Lung (tissue), 12 donors: ENCODE results near the gene LRRC8A. TPM values are rescaled to one million over a fixed set of nuclear protein-coding genes. Genes with fewer than 3 reads are reported as not detected.
"Not testable (repeated sequence)": the region's sequence is repeated elsewhere in the genome, so short reads cannot be mapped to it uniquely, and the experiment has no call there.

Source experiments
- ATAC-seq: fragments of 200-7000 bp; cut with Tn5 transposase; one replicate; pipeline ENCODE4 v1.9.1; 2020; ENCODE audit warnings: moderate number of reproducible peaks; ENCODE audit not compliant: insufficient read depth, low FRiP score
- DNase-seq, 3 donors: peaks; one replicate each; pipeline ENCODE4 v3.0.0-alpha.2; 2013 to 2017
- H3K27ac ChIP-seq, 2 donors: one replicate each; pipeline ENCODE4 v1.5.1; 2013; ENCODE audit warnings: mild to moderate bottlenecking in 2 of 2, moderate library complexity in 2 of 2, control low read depth in 1 of 2, inconsistent platforms in 1 of 2, low read depth in 1 of 2, low read length in 1 of 2
- H3K27me3 ChIP-seq, 3 donors: one replicate each; pipeline ENCODE4 v1.5.1; 2013; ENCODE audit warnings: low read length in 2 of 3; ENCODE audit not compliant: control insufficient read depth in 3 of 3, insufficient read depth in 3 of 3
- H3K36me3 ChIP-seq, 4 donors: one replicate each; pipeline ENCODE4 v1.5.1; 2013; ENCODE audit warnings: low read length in 4 of 4, mild to moderate bottlenecking in 1 of 4, moderate library complexity in 1 of 4; ENCODE audit not compliant: control insufficient read depth in 4 of 4, insufficient read depth in 4 of 4
- H3K4me1 ChIP-seq, 5 donors: one replicate each; pipeline ENCODE4 v1.5.1; 2013; ENCODE audit warnings: low read length in 5 of 5, mild to moderate bottlenecking in 2 of 5, moderate library complexity in 1 of 5; ENCODE audit not compliant: control insufficient read depth in 5 of 5, insufficient read depth in 5 of 5
- H3K4me3 ChIP-seq: one replicate; pipeline ENCODE4 v1.5.1; 2013; ENCODE audit warnings: mild to moderate bottlenecking, control low read depth, moderate library complexity
- H3K9ac ChIP-seq, 2 donors: one replicate each; pipeline ENCODE4 v1.5.1; 2013; ENCODE audit warnings: low read length in 2 of 2, control low read depth in 1 of 2; ENCODE audit not compliant: insufficient read depth in 1 of 2
- H3K9me3 ChIP-seq, 4 donors: one replicate each; pipeline ENCODE4 v1.5.1; 2013; ENCODE audit warnings: low read length in 3 of 4, mild to moderate bottlenecking in 1 of 4, moderate library complexity in 1 of 4; ENCODE audit not compliant: control insufficient read depth in 4 of 4, insufficient read depth in 3 of 4
- WGBS, 2 donors: extraction: QIAGEN DNeasy Blood & Tissue Kit; methylation state at CpG; one replicate each; pipeline ENCODE4 v1.1.7; 2013; 5-methylcytosine and 5-hydroxymethylcytosine counted together
- polyA plus RNA-seq, 2 donors: library from polyadenylated mRNA; stranded (reverse); fragments of 200-250 nt; gene quantifications; one replicate each; pipeline ENCODE4 v1.2.1, GENCODE V29; 2013
- total RNA-seq, 2 donors: library from RNA; depleted of rRNA in 1 of 2; stranded (reverse); fragments of >200 nt in 1 of 2; gene quantifications; one replicate each; pipeline ENCODE4 v1.2.1, GENCODE V29; 2014 to 2021
- TF ChIP-seq, protein P1 (sequence below): IDR thresholded peaks from 2 replicates; pipeline ENCODE4 v1.5.1; 2012; ENCODE audit warnings: mild to moderate bottlenecking; ENCODE audit errors: control extremely low read depth, extremely low read depth
- donor health status: control.
- donor health status: control.
- donor health status: Bipolar disorder and iron deficiency.
- donor health status: healthy.
- donor health status: DM: yes; HTN: yes; CAD: no.

The LRRC8A gene
- total and polyA plus RNA-seq, 4 donors, result 26.6 to 66.9 (median 45.6) TPM

DNA sequence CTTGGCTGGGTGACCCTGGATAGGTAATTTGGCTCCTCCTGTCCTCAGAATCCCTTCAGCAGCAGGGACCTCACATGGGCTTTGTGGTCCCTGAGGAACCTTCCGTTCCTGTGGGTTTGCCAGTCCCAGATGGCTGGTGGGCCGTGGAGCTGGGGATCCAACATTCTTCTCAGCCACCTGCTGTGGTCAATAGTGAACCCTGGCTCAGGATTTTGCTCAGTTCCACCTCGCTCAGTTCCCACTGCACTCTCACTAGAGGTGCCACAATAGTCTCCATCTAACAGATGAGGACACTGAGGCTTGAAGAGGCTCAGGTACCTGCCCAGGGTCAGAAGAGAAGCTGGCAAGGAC lies 35.3 kb upstream of the LRRC8A start:
- no peak overlapping the region for H3K9ac ChIP-seq
- H3K36me3 ChIP-seq, result no peaks in the 10 kb centered on the region
- H3K4me1 ChIP-seq, result no peaks in the 10 kb centered on the region
- TF ChIP-seq, protein P1, sequence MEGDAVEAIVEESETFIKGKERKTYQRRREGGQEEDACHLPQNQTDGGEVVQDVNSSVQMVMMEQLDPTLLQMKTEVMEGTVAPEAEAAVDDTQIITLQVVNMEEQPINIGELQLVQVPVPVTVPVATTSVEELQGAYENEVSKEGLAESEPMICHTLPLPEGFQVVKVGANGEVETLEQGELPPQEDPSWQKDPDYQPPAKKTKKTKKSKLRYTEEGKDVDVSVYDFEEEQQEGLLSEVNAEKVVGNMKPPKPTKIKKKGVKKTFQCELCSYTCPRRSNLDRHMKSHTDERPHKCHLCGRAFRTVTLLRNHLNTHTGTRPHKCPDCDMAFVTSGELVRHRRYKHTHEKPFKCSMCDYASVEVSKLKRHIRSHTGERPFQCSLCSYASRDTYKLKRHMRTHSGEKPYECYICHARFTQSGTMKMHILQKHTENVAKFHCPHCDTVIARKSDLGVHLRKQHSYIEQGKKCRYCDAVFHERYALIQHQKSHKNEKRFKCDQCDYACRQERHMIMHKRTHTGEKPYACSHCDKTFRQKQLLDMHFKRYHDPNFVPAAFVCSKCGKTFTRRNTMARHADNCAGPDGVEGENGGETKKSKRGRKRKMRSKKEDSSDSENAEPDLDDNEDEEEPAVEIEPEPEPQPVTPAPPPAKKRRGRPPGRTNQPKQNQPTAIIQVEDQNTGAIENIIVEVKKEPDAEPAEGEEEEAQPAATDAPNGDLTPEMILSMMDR, result no peak
- no peak overlapping the region for H3K4me3 ChIP-seq
- no peak for ATAC-seq
- no peak overlapping the region for H3K27ac ChIP-seq
- H3K27me3 ChIP-seq, result no peaks in the 10 kb centered on the region
- peaks cover 0 to 2% (median 0%) of the 10 kb centered on the region in 4 donors for H3K9me3 ChIP-seq
- no peak for DNase-seq
- WGBS, 2 donors, result 95 to 98% methylated on average over 3 of the region's 3 CpGs

DNA sequence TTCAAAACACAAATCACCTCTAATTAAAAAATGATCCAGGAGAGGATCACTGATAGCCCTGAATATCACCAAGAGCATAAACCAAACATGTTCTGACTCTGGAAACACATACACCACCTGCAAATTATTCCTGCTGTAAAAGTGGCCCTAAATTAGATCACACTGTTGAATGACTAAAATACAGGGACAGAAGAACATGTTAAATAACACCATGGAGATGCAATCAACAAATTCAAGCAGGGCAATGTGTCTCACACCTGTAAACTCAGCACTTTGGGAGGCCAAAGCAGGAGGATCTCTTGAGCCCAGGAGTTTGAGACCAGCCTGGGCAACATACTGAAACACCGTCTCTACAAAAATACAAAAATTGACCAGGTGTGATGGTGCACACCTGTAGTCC lies 34.1 kb upstream of the LRRC8A start:
- no peak for ATAC-seq
- no peak overlapping the region for H3K4me3 ChIP-seq
- no peak overlapping the region for H3K9ac ChIP-seq
- H3K4me1 ChIP-seq, result no peaks in the 10 kb centered on the region
- DNase-seq, result no peak
- H3K9me3 ChIP-seq, result peaks cover 0 to 2% (median 0%) of the 10 kb centered on the region in 4 donors
- 100% methylated on average over 1 of the region's 1 CpG for WGBS, 2 donors
- TF ChIP-seq, protein P1, result no peak
- H3K27ac ChIP-seq, result no peak overlapping the region
- H3K36me3 ChIP-seq, result no peaks in the 10 kb centered on the region
- no peaks in the 10 kb centered on the region for H3K27me3 ChIP-seq

DNA sequence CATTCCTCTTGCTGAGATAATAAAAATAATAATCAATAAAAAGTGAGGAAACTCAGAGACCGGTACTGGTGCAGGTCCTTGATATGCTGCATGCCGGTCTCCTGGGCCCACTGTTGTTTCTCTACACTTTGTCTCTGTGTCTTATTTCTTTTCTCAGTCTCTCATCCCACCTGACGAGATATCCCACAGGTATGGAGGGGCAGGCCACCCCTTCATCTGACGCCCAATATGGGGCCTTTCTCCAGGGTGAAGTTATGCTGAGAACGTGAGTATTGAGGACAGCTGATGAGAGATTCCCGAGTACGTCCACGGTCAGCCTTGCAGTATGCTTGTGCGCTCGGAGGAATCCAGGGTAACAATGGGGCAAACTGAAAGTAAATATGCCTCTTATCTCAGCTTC lies 30.9 kb upstream of the LRRC8A start:
- not testable (repeated sequence) for DNase-seq, ATAC-seq, H3K4me1 ChIP-seq, H3K4me3 ChIP-seq, H3K36me3 ChIP-seq, H3K9ac ChIP-seq, H3K27ac ChIP-seq, H3K9me3 ChIP-seq, H3K27me3 ChIP-seq
- 87 to 92% methylated on average over 10 of the region's 10 CpGs for WGBS, 2 donors

DNA sequence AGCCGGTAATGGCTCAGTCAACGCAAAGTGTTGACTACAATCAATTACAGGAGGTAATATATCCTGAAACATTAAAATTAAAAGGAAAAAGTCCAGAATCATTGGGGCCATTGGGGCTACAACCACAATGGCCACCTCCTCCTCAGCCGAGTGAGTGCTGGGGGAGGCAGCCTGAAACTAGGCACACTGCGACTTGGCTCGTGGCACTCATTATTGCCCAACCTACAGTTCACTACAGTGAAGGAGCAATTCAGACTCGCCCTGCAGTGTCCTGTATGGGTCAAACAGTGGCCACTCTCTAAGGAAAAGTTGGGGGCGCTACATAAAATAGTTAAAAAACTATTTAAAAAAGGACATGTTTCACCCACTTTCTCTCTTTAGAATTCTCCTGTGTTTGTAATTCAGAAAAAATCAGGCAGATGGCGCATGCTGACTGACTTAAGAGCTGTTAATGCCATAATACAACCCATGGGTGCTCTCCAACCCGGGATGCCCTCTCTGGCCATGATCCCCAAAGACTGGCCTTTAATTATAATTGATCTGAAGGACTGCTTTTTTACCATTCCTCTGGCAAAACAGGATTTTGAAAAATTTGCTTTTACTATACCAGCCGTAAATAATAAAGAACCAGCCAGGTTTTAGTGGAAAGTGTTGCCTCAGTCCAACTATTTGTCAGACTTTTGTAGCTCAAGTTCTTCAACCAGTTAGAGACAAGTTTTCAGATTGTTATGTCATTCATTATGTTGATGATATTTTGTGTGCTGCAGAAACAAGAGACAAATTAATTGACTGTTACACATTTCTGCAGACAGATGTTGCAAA lies 29.9 kb upstream of the LRRC8A start:
- H3K4me3 ChIP-seq, H3K27me3 ChIP-seq, H3K9ac ChIP-seq, H3K4me1 ChIP-seq, H3K27ac ChIP-seq, ATAC-seq, H3K36me3 ChIP-seq, H3K9me3 ChIP-seq: not testable (repeated sequence)
- 78 to 84% methylated on average over 10 of the region's 10 CpGs for WGBS, 2 donors
- TF ChIP-seq, protein P1, result peak; percentile 41
- peak in 2 of 3 donors; percentile 27 to 29 for DNase-seq

DNA sequence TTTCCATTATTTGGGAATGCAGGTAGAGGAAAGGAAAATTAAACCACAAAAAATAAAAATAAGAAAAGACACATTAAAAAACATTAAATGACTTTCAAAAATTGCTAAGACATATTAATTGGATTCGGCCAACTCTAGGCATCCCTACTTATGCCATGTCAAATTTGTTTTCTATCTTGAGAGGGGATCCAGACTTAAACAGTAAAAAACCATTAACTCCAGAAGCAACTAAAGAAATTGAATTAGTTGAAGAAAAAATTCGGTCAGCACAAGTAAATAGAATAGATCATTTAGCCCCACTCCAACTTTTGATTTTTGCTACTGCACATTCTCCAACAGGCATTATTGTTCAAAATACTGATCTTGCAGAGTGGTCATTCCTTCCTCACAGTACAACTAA lies 29.3 kb upstream of the LRRC8A start:
- not testable (repeated sequence) for H3K9ac ChIP-seq, H3K36me3 ChIP-seq, H3K27me3 ChIP-seq, H3K4me3 ChIP-seq, H3K4me1 ChIP-seq, H3K27ac ChIP-seq, DNase-seq, ATAC-seq, H3K9me3 ChIP-seq
- WGBS, 2 donors, result 93 to 96% methylated on average over 2 of the region's 2 CpGs

DNA sequence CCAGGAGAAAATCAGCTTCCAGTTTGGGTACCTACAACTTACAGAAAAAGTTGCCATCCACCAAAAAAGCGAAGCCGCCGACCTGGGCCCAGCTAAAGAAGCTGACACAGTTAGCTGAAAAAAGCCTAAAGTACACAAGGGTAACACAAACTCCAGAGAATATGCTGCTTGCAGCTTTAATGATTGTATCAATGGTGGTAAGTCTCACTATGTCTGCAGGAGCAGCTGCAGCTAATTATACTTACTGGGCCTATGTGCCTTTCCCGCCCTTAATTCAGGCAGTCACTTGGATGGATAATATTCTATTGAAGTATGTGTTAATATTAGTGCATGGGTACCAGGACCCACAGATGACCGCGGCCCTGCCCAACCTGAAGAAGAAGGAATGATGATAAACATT lies 27.5 kb upstream of the LRRC8A start:
- not testable (repeated sequence) for H3K27me3 ChIP-seq, DNase-seq, H3K9ac ChIP-seq, H3K4me3 ChIP-seq, H3K27ac ChIP-seq, H3K4me1 ChIP-seq, ATAC-seq, H3K36me3 ChIP-seq, H3K9me3 ChIP-seq
- 95 to 96% methylated on average over 6 of the region's 6 CpGs for WGBS, 2 donors
